Measurements from ENCODE around the gene B4GALNT3.

The B4GALNT3 gene

DNA sequence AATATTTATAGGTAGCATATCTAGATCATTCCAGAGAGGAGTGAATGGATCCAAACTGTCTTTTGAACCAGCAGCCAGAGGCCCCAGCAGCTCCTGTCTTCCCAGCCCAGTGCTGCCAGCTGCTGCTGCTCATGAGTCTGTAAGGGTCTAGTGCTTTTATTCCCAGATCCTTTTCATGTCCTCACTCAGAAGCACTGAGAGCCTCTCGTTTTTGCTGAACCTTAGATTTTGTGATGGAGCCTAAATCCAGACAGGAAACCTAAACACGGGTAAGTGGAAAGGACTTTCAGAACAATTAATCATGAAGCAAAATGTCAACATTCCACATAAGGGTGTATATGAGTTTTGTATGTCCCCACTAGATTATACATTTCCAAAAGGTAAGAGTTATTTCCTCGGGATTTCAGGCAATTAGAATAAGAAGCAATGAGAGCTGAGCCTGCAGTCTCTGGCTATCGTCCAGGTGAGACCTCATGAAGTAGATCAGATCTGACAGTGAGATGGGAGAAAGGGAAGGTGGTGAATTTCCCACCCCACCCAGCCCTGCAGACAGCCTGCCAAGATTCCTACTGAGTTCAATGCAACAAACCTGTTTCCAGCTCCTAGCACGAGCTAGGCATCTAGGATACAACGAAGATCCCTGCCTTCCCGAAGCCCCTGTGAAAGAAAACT, 119.1 kb downstream of the B4GALNT3 start:
- H3K9ac ChIP-seq: peak overlapping the region in 1 of 11 experiments; percentile 41; a peak in 2 of 22 replicates
- H3K27ac ChIP-seq: no peak overlapping the region; a peak in 1 of 22 replicates
- no peak overlapping the region for H3K4me3 ChIP-seq
- no peaks in the 10 kb centered on the region for H3K27me3 ChIP-seq
- no peak for TF ChIP-seq Cebpa-rat (IDR thresholded peaks at IDR 0.05)
- H3K4me2 ChIP-seq: peak overlapping the region in 4 of 11 experiments; percentile 40 to 77 (median 59); a peak in 6 of 22 replicates
- H3K36me3 ChIP-seq: no peaks in the 10 kb centered on the region
- no peaks in the 10 kb centered on the region for H4K20me1 ChIP-seq
- H3K9me3 ChIP-seq (replicated peaks in 1 of 11): peaks cover 0 to 7% (median 0%) of the 10 kb centered on the region in 11 experiments; a peak in 1 of 22 replicates
- H3K4me1 ChIP-seq: peaks cover 20 to 50% (median 30%) of the 10 kb centered on the region in 10 experiments

DNA sequence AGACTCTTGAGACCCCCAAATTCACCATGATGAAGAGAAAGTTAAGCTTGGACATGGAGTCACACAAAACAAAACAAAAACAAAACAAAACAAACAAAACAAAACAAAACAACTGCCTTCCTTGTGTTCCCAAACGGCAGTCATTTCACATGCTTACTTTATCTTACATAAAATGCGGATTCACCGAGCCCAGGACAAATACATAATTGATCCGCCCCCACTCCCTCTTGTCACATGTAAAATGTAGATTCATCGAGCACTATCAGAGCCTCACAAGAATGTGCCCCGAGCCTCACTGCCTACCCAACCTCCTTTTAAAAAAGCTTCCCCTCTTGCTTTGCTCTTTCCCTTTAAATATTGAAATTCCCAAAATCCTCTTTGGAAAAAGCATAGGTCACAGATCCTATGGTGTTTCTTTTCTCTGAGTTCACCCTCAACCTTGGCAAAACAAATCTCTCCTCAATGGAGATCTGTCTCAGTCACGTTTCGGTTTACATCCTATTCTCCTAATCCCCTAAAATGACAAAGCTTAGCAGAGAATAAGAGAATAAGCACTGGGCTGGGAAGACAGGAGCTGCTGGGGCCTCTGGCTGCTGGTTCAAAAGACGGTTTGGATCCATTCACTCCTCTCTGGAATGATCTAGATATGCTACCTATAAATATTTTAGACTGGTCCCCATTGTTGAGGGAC, 119.8 kb downstream of the B4GALNT3 start:
- no peaks in the 10 kb centered on the region for H3K36me3 ChIP-seq
- no peaks in the 10 kb centered on the region for H3K27me3 ChIP-seq
- no peak overlapping the region for H3K4me2 ChIP-seq
- no peak overlapping the region for H3K9ac ChIP-seq
- peaks cover 20 to 47% (median 30%) of the 10 kb centered on the region in 10 experiments for H3K4me1 ChIP-seq
- H3K27ac ChIP-seq: no peak overlapping the region
- TF ChIP-seq Cebpa-rat (IDR thresholded peaks at IDR 0.05): no peak
- H4K20me1 ChIP-seq: no peaks in the 10 kb centered on the region
- no peak overlapping the region for H3K4me3 ChIP-seq
- peaks cover 0 to 4% (median 0%) of the 10 kb centered on the region in 11 experiments; a peak in 1 of 22 replicates for H3K9me3 ChIP-seq (replicated peaks in 1 of 11)

DNA sequence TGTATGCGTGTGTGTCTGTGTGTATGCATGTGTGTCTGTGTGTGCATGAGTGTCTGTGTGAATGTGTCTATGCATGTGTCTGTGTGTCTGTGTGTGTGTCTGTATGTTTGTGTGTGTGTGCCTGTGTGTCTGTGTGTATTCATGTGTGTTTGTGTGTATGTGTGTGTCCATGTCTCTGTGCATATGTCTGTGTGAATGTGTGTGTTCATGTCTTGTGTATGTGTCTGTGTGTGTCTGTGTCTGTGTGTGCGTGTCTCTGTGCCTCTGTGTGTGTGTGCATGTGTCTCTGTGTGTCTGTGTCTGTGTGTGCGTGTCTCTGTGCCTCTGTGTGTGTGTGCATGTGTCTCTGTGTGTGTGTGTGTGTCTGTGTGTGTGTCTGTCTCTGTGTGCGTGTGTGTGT, 121.1 kb downstream of the B4GALNT3 start:
- Histone ChIP-seq H3K4me2 (no peak overlapping the region), H3K9ac (no peak overlapping the region), H3K4me3 (no peak overlapping the region), H3K4me1 (peaks cover 10 to 36% (median 18%) of the 10 kb centered on the region in 10 experiments), H3K36me3 (no peaks in the 10 kb centered on the region), H3K27ac (no peak overlapping the region), H4K20me1 (no peaks in the 10 kb centered on the region), H3K9me3 (replicated peaks in 1 of 11) (no peaks in the 10 kb centered on the region), H3K27me3 (no peaks in the 10 kb centered on the region)
- TF ChIP-seq Cebpa-rat (IDR thresholded peaks at IDR 0.05): no peak

DNA sequence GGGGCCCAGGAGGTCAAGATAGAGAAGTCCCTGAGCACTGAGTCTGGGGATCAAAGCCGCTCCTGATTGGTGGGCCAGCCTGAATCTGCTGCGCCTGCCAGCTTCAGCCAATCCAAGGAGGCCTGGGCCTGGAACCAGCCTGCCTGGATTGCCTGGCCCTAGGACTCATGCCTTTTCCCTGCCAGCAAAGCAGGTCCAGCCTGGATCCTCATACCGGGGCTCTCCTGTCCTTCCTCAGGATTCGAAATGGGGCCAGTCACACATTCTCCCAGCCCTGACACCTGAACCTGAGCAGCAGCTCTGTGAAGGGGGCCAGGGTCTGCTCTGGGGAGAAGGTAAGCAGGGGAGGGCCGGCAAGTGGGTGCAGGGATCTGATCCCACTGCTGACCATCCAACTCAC, 121.6 kb downstream of the B4GALNT3 start:
- Histone ChIP-seq H4K20me1 (no peaks in the 10 kb centered on the region), H3K4me2 (no peak overlapping the region), H3K27ac (peak overlapping the region in 1 of 11 experiments; percentile 15; a peak in 1 of 22 replicates), H3K27me3 (no peaks in the 10 kb centered on the region), H3K9ac (no peak overlapping the region), H3K9me3 (replicated peaks in 1 of 11) (peaks cover 0 to under 1% (median 0%) of the 10 kb centered on the region in 11 experiments; a peak in 1 of 22 replicates), H3K36me3 (no peaks in the 10 kb centered on the region), H3K4me3 (no peak overlapping the region), H3K4me1 (peaks cover 5 to 36% (median 13%) of the 10 kb centered on the region in 10 experiments; a peak in 19 of 20 replicates)
- TF ChIP-seq Cebpa-rat (IDR thresholded peaks at IDR 0.05): no peak

DNA sequence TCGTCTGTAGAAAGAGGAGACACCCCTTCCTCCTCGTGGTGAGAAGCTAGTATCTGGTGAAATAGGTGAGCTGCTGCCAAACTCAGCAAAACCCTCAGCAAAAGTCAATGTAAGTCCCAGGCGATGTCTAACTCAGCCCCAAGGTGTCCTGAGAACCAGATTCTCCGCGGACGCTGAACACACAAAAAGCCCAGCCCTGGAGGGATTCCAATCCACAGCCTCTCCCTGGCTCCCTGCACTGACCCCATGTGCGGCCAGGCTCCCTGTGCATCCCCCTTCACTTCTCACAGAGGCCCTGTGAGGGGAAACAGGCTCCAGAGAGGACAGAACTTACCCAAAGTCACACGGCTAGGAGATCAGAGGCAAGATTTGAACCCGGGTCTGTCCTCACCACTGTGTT, 122.0 kb downstream of the B4GALNT3 start:
- Histone ChIP-seq H3K9ac (no peak overlapping the region), H3K36me3 (no peaks in the 10 kb centered on the region), H3K27ac (no peak overlapping the region; a peak in 1 of 22 replicates), H3K4me3 (no peak overlapping the region), H3K27me3 (no peaks in the 10 kb centered on the region), H3K4me1 (peaks cover under 1 to 36% (median 9%) of the 10 kb centered on the region in 10 experiments; a peak in 17 of 20 replicates), H4K20me1 (no peaks in the 10 kb centered on the region), H3K9me3 (replicated peaks in 1 of 11) (peaks cover 0 to 5% (median 0%) of the 10 kb centered on the region in 11 experiments; a peak in 4 of 22 replicates), H3K4me2 (no peak overlapping the region)
- TF ChIP-seq Cebpa-rat (IDR thresholded peaks at IDR 0.05): no peak

DNA sequence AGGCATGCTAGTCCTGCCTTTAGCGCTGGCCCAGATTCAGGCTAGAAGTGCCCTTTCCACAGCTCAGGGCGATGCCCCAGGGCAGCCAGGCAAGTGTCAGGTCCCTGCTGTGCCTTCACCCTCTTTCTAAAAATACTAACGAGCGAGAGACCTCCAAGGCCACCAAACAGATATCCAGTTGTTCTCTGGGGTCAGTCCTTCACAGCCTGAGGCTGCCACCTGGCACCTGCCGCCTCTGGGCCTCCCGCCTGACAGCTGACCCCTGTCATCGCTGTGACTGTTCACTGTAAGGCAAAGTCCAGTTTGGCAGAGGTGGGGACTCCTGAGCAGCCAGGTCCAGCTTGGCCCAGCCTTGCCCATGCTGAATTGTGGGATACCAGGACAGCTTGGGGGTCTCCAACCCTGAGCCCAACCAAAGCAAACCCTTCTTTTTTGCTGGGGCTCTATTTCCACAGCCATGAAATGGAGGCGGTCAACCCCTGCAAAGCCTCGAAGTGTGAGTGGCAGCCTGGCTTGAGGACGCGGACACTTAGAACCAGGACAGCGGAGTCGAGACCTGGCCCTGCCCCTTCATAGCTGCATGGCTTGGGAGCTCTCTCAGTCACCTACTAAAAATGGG, 123.6 kb downstream of the B4GALNT3 start:
- Histone ChIP-seq H3K4me3 (no peak overlapping the region), H3K36me3 (no peaks in the 10 kb centered on the region), H3K4me2 (no peak overlapping the region)

DNA sequence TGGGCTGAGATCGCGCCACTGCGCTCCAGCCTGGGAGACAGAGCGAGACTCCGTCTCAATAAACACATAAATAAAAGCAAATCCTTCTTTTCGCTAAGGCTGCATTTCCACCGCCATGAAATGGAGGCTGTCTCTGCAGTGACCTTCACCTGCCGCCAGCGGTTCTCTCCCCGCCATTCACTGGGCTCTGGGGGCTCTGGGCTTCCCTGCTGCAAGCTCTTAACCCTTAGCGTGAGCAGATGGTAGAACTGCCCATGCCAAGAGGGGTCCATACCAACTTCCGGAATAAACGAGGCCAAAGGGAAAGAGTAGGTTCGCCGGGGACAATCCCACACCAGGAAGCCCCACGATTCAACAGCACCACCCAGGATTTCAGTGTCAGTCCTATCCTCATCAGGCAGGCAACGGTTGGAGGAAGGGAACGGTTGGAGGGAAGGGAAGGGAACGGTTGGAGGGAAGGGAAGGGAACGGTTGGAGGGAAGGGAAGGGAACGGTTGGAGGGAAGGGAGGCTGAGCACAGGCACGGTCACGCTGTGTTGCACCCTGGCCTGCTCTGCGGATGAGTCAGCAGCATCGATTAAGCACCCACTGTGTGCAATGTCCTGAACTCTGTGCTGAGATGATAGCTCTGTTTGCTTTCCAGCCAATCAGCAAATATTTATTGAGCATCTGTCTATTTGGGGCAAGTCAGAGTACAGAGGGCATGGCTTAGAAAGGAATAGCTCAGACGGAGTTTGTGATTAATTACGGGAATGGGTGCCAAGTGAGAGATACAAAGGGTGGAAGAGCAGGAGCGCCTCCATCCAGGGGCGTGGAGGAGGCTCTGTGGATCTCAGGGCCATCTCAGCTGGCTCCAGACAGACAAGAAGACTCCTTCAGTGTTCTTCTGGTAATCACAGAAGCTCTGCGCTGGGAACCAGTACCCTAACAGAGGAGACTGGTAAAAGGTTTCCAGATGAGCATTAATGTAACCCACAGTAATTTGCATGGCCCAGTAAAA, 125.6 kb downstream of the B4GALNT3 start:
- Histone ChIP-seq H3K9ac (no peak overlapping the region), H3K27me3 (no peaks in the 10 kb centered on the region), H4K20me1 (no peaks in the 10 kb centered on the region), H3K36me3 (no peaks in the 10 kb centered on the region), H3K4me3 (no peak overlapping the region), H3K4me1 (peaks cover 14 to 24% (median 16%) of the 10 kb centered on the region in 10 experiments), H3K4me2 (peak overlapping the region in 1 of 11 experiments; percentile 27; a peak in 1 of 22 replicates), H3K27ac (no peak overlapping the region), H3K9me3 (replicated peaks in 1 of 11) (peaks cover 0 to 23% (median 0%) of the 10 kb centered on the region in 11 experiments; a peak in 7 of 22 replicates)
- no peak for TF ChIP-seq Cebpa-rat (IDR thresholded peaks at IDR 0.05)

More for the DNA sequence above, 123.6 kb downstream of the B4GALNT3 start:
- Histone ChIP-seq H3K9ac (no peak overlapping the region), H3K27me3 (no peaks in the 10 kb centered on the region), H3K27ac (no peak overlapping the region), H3K9me3 (replicated peaks in 1 of 11) (peaks cover 0 to 16% (median 0%) of the 10 kb centered on the region in 11 experiments; a peak in 6 of 22 replicates), H3K4me1 (peaks cover 0 to 22% (median 2%) of the 10 kb centered on the region in 10 experiments; a peak in 7 of 20 replicates), H4K20me1 (no peaks in the 10 kb centered on the region)
- no peak for TF ChIP-seq Cebpa-rat (IDR thresholded peaks at IDR 0.05)
